Muscle of leg (tissue), 11 donors: Measurements from ENCODE around the gene INHBE. TPM values are rescaled to one million over a fixed set of nuclear protein-coding genes. Genes with fewer than 3 reads are reported as not detected.

Experiments
- DNase-seq: peaks from one replicate; pipeline ENCODE4 v3.0.0; 2013
- H3K27ac ChIP-seq: one replicate; pipeline ENCODE4 v1.5.1; 2013; ENCODE audit warnings: mild to moderate bottlenecking, low read length, control low read depth
- H3K27me3 ChIP-seq: one replicate; pipeline ENCODE4 v1.6.1; 2013; ENCODE audit warnings: low read length; ENCODE audit not compliant: control insufficient read depth, insufficient read depth
- H3K36me3 ChIP-seq: one replicate; pipeline ENCODE4 v1.6.1; 2013; ENCODE audit warnings: low read length; ENCODE audit not compliant: control insufficient read depth, insufficient read depth
- H3K4me1 ChIP-seq: one replicate; pipeline ENCODE4 v1.6.1; 2013; ENCODE audit warnings: low read length; ENCODE audit not compliant: control insufficient read depth, insufficient read depth
- H3K4me3 ChIP-seq: one replicate; pipeline ENCODE4 v1.5.1; 2013; ENCODE audit warnings: low read length, control low read depth
- H3K9me3 ChIP-seq: replicated peaks from 2 replicates; pipeline ENCODE4 v1.6.1; 2013; ENCODE audit warnings: low read depth, low read length; ENCODE audit not compliant: control insufficient read depth
- WGBS: methylation state at CpG from one replicate; pipeline ENCODE4 v1.1.5; 2013; ENCODE audit warnings: missing lambda C conversion rate; ENCODE audit not compliant: insufficient coverage; 5-methylcytosine and 5-hydroxymethylcytosine counted together
- polyA plus RNA-seq, 8 donors: library from polyadenylated mRNA; unstranded; fragments of 120-200 nt; gene quantifications; one replicate each; pipeline versions ENCODE4 v1.2.1 to v1.2.3, GENCODE V29; 2013; ENCODE audit warnings: inconsistent platforms in 1 of 8, low replicate concordance in 1 of 8; ENCODE audit not compliant: insufficient read length in 8 of 8, insufficient read depth in 1 of 8
- total RNA-seq: library from RNA; stranded (reverse); fragments of 120-200 nt; gene quantifications from one replicate; pipeline ENCODE4 v1.2.4, GENCODE V29; 2013

INHBE gene
- total and polyA plus RNA-seq, 9 donors = 1.4 to 2.9 (median 1.9) TPM

DNA sequence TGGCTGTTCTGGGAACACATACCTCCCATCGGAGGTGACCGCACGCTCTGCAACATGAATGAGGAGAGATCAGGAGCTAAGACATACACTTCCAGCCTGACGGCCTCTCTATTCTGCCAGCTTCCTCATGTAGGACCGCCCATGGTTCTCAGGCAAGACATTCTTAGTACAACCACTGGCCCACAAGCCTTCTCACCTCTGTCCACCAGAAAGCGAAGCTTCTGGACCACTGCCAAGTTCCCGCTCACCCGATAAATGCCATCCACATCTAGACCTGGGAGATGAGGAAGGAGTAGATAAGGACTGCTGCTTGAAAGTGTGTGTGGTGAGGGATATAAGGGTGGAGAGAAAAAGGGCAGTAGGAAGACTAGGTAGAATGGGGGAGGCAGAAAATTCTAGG, 19.3 kb downstream of the INHBE start:
- no peak for DNase-seq
- H3K27me3 ChIP-seq = peaks cover 70% of the 10 kb centered on the region
- 81% methylated on average over 5 of the region's 8 CpGs for WGBS
- no peak overlapping the region for H3K4me3 ChIP-seq
- H3K27ac ChIP-seq = no peak overlapping the region
- peaks cover 16% of the 10 kb centered on the region for H3K4me1 ChIP-seq
- H3K9me3 ChIP-seq = no peaks in the 10 kb centered on the region
- H3K36me3 ChIP-seq = peaks cover 10% of the 10 kb centered on the region

DNA sequence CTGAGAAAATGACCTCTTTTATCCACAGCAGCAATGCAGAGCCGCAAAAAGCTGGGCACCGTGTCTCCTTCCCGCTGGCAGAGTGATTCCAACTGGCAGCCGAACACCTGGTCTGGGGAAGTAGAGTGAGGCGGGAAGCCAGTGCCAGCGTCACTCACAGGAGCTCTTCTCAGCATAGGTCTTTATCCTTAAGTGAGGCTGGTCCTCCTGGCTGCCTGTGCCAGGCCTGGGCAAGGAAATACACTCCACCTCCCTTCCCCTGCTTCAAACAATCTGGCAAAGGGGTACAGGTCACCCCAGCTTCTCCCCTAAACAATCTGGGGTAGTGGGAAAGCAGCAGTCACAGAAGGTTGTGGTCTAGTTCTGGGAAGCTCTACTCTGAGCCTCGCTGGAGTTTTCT, 19.8 kb downstream of the INHBE start:
- Histone ChIP-seq H3K4me3 (no peak overlapping the region), H3K4me1 (peaks cover 16% of the 10 kb centered on the region), H3K27ac (no peak overlapping the region), H3K27me3 (peaks cover 72% of the 10 kb centered on the region), H3K9me3 (no peaks in the 10 kb centered on the region), H3K36me3 (peaks cover 7% of the 10 kb centered on the region)
- WGBS = 40% methylated on average over 2 of the region's 7 CpGs
- DNase-seq = no peak

DNA sequence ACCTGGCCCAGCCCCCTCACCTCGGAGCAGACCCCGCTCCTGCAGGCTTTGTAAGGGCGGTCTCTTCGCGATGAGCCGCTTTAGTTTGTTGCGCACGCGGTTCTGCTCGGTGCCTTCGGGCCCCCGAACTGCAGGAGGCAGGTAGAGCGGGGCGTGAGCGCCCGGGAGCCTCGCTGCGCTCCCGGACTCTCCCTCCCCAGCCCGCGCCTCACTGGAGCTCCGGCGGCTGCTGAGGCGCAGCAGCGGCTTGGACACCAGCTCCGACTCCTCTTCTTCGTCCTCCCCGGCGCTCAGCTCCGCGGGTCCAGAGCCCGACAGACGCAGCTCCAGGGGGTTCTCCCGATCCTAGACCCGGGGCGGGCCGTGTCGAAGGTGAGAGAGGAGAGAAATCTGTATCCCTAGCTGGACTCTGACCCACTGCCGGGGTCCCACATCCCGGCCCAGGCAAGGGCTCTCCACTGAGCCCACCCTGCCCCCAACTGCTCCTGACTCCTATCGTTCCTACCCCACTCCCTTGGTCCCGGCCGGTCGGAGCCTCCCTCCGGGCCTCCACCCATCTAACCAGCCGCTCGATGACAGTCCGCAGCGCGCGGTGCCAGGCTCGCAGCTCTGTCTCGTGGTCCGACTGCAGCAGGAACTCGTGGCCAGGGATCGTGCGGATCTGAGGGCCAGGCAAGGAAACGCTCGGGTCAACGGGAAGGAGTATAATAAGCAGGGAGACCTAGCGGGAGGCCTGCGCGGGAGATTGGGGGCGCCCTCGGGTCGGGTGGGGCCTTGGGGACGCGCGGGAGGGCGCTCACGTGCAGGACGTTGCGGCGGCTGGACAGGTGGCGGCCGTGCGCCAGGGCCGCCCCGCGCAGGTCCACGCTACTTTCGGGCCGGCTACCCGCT, 20.4 kb downstream of the INHBE start:
- no peak for DNase-seq
- H3K27me3 ChIP-seq = peaks cover 73% of the 10 kb centered on the region
- peaks cover 16% of the 10 kb centered on the region for H3K4me1 ChIP-seq
- peak overlapping the region; percentile 19 for H3K4me3 ChIP-seq
- WGBS = 4% methylated on average over 61 of the region's 84 CpGs
- H3K27ac ChIP-seq = no peak overlapping the region
- no peaks in the 10 kb centered on the region for H3K9me3 ChIP-seq
- H3K36me3 ChIP-seq = peaks cover 7% of the 10 kb centered on the region

DNA sequence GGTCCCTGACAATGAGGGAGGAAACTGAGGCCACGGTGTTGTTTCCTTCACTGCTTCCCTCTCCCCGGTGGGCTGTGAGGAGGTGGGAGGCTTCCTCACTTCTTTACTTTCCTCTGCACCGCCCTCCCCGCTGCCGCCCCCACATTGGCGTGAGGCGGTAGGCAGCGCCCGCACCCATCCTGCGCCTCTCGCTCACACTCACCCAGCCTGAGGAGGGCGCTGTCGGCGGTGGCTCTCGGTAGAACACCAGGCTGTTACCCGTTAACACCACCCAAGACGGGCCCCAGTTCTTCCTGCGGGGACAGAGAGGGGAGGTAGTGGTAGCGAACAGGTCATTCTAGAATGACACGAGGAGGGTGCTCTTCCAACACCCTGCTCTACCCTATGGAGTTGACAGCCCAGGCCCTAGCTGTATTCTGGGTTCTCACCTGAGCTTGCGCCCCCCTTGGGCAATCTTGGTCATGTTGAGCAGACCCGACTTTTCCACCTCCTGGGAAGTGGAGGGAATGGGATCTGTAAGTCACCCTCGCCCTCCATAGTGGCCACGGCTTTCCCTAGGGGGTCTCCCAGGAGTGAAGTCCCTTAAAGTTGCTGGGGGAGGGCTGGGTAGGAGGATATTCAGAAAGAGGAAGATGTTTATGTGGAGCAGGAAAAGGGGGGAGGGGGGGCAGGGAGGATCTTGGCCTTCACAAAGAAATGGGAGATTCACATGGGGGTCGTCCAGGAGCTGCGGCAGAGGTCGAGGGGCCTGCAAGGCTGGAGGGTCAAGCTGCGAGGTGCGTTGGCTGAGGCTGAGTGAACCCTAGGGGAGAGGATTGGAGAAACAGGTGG, 21.3 kb downstream of the INHBE start:
- H3K27me3 ChIP-seq = peaks cover 76% of the 10 kb centered on the region
- no peaks in the 10 kb centered on the region for H3K36me3 ChIP-seq
- H3K9me3 ChIP-seq = no peaks in the 10 kb centered on the region
- H3K4me1 ChIP-seq = peaks cover 16% of the 10 kb centered on the region
- no peak overlapping the region for H3K27ac ChIP-seq
- WGBS = 34% methylated on average over 9 of the region's 29 CpGs
- peak overlapping the region; percentile 31 for H3K4me3 ChIP-seq
- no peak for DNase-seq

DNA sequence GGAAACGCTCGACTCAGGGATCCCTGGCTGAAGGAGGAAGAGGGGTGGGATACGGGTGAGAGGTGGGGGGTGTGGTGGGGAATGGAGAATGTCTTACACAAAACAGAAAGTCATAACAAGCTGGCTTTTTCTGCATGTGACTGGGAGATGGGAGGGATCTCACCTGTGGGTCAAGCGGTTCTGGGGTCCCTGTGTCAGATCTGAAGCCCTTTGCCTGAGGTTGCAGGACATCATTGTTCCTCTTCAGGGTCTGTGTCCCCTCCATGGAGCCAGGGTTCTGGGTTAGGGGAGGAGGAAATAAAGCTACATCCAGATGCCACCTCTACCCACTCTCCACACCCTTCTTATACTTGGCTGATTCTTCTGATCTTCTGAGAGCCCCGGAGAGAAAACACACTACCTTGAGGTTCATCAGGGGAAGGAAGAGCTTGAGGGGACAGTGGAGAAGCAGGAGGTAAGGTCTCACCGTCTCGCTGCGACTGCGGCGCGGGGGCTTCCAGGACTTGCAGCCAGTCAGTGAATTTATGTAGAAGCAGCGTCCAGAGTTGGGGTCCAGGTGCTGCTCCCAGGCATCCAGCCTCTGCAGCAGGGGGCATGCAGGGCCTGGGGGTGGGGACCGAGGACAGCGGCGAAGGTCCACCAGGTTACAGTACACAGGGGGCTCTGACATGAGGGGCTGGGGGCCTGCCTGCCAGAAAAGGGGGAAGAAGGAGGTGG, 22.0 kb downstream of the INHBE start:
- Histone ChIP-seq H3K36me3 (no peaks in the 10 kb centered on the region), H3K27me3 (peaks cover 76% of the 10 kb centered on the region), H3K27ac (no peak overlapping the region), H3K9me3 (no peaks in the 10 kb centered on the region), H3K4me1 (peaks cover 16% of the 10 kb centered on the region), H3K4me3 (peak overlapping the region; percentile 31)
- 63% methylated on average over 12 of the region's 15 CpGs for WGBS
- no peak for DNase-seq

DNA sequence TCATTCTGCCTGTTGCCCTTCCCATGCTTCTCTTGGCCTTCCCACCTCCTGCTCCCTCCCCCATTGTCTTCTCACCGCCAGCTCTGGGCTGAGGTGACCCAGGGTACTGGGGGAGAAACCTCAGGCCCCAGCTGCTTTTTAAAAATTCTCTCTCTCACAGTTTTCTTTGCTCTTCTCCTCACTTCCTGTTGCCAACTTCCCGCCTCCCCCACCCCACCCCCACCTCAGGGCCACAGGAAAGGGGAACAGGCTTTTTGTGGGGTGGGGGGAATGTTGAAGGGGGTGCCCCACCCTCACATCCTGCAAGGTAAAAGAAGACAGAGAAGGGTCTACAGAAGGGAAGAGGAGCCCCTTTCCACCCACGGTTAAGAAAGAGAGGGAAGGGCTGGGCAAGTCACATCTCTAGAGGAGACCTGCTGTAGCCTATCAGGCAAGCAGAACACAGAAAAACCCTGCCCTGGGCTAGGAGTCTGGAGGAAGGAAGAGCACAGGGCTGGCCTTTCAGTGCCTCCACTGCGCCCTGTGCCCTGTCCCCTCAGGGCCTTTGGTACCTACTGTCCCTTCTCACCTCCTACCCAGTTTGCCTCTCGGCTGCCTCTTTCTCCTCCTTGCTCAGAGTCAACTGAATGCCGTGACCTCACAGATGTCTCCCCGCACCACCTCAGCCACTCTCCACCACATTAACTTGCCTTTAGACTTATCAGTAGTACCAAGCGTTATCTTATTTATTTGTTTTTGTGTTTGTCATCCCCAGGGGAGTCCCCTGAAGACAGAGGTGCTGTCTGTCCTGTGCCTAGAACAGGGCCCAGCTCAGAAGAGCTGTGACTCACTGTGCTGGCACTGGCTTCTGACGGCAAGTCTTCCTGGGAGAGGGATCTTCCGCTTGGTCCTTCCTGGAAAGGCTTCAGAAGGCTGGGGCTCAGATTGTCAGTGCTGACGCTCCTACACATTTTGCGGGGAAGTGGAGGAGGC, 22.9 kb downstream of the INHBE start:
- Histone ChIP-seq H3K4me3 (peak overlapping the region; percentile 31), H3K36me3 (no peaks in the 10 kb centered on the region), H3K9me3 (no peaks in the 10 kb centered on the region), H3K4me1 (peaks cover 16% of the 10 kb centered on the region), H3K27me3 (peaks cover 70% of the 10 kb centered on the region), H3K27ac (peak overlapping the region; percentile 29)
- WGBS = 80% methylated on average over 7 of the region's 12 CpGs
- no peak for DNase-seq

DNA sequence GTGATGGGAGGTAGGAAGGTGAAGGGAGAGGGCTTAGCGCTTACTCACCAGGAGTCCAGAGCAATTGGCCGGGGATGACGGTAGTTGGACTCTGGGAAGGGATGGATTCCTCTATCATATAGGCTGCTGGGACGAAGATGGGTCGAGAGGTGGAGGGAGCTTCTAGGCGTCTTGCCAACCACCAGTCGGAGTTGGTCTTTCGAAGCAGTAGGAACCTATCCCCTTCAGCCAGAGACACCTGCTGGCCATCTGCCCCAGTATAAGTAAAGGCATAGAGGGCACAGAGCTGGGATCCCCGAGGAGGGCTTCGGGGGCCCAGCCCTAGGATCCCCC, 23.9 kb downstream of the INHBE start:
- Histone ChIP-seq H3K4me1 (peaks cover 16% of the 10 kb centered on the region), H3K36me3 (no peaks in the 10 kb centered on the region), H3K27me3 (peaks cover 62% of the 10 kb centered on the region), H3K9me3 (no peaks in the 10 kb centered on the region), H3K4me3 (no peak overlapping the region), H3K27ac (no peak overlapping the region)
- DNase-seq = no peak
- WGBS = 80% methylated on average over 5 of the region's 10 CpGs

DNA sequence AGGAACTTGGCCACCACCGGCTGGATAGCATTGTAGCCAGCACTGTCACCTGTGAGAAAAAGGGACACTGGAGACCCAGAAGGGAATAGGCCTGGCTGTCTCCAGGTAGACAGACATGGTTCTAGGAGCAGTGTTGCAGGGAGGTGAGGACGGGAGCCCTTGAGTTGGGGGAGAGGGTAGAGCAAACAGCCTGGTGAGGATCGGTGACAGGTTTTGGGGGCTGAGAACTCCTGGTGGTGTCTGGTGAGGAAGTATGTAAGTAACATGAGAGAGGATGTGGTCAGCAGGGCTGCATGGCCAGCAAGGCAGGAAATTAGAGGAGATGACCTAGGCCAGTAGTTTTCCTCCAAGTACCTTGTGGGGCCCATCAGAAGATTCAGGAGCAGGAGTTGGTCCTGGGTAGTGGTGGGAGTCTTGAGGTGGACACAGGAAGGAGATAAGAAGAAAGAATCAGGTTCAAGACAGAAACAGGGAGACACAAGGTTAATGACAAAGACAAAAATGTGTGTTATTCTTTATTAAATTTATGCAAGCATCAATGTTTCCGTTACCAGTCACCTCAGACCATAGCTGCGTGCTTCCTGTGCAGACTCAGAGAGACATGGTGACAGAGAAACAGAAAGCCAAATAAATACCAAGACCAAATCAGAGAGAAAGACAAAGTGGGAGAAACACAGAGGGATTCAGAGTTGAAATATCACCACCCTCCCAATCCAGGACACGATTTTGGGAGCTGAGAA, 24.4 kb downstream of the INHBE start, which contains the start of gene ARHGAP9:
Gene ARHGAP9, minus strand, starts transcription at position 491 of the 740 bp plus-strand sequence. Its CDS starts 460 bp downstream, at position 31.
- 79% methylated on average over 3 of the region's 6 CpGs for WGBS
- no peak within 1 kb of the TSS for H3K4me3 ChIP-seq
- no peaks in the 10 kb centered on the region for H3K36me3 ChIP-seq
- peaks cover 16% of the 10 kb centered on the region for H3K4me1 ChIP-seq
- H3K27me3 ChIP-seq = peaks cover 57% of the 10 kb centered on the region
- no peak for DNase-seq
- peak within 1 kb of the TSS; percentile 29 for H3K27ac ChIP-seq
- no peaks in the 10 kb centered on the region for H3K9me3 ChIP-seq

DNA sequence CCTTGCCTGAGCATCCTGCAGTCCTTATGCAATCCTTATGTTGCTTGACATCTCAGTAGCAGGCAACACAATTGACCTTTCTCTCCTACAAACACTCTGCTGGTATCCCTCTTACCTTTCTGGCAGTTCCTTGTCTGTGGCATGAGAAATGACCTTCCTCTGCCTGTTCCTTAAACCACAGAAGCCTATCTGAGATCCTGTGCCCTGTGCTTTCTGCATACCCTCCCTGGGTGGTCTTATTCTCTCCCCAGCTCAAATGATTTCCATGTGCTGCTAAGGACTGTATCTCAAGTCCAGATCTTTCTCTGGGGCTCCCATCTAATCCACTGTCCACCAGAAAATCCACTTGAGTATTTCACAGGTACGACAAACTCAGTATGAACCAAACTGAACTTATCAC, 26.6 kb downstream of the INHBE start:
- peaks cover 36% of the 10 kb centered on the region for H3K27me3 ChIP-seq
- no peak overlapping the region for H3K4me3 ChIP-seq
- H3K9me3 ChIP-seq = no peaks in the 10 kb centered on the region
- no peak overlapping the region for H3K27ac ChIP-seq
- H3K36me3 ChIP-seq = no peaks in the 10 kb centered on the region
- H3K4me1 ChIP-seq = no peaks in the 10 kb centered on the region
- no peak for DNase-seq
- no CpG with 5 or more reads among the region's 1 CpG for whole genome bisulfite sequencing
